ENCODE results near the gene RBM39. TPM values are rescaled to one million over a fixed set of nuclear protein-coding genes. Genes with fewer than 3 reads are reported as not detected.

RBM39 gene
- total and polyA plus RNA-seq, 2 of the 13 experiments (the other 11 are each of a cell fraction or from before 2014, with no cell fraction given), result 788 to 920 TPM

- TF ChIP-seq ZNF484 (CRISPR knock-in tag; IDR thresholded peaks at IDR 0.05; ENCODE audit: borderline replicate concordance, low read depth), result 0 out of 2 replicates have a peak, but pooled peaks have one; percentile 70
- no peak; the same call in 1 of the 2 replicates for TF ChIP-seq MAX (IDR thresholded peaks at IDR 0.05)
- no peak for TF ChIP-seq ZNF703 (CRISPR knock-in tag; IDR thresholded peaks at IDR 0.05; ENCODE audit: borderline replicate concordance)
- TF ChIP-seq ARNTL (CRISPR knock-in tag; IDR thresholded peaks at IDR 0.05), result no peak; the same call in 1 of the 2 replicates
- TF ChIP-seq LRRFIP1 (CRISPR knock-in tag; conservative IDR thresholded peaks at IDR 0.05), result no peak
- no peak for TF ChIP-seq FOXJ3 (CRISPR knock-in tag; IDR thresholded peaks at IDR 0.05; ENCODE audit: borderline replicate concordance)
- no peak for TF ChIP-seq EZH2 (conservative IDR thresholded peaks at IDR 0.05; ENCODE audit: low read depth, low read length)
- TF ChIP-seq RNF2 (conservative IDR thresholded peaks at IDR 0.05; ENCODE audit: low read depth), result no peak
- TF ChIP-seq AGO1 (IDR thresholded peaks at IDR 0.05; ENCODE audit: low read depth, low read length, poor library complexity, severe bottlenecking), result no peak
- TF ChIP-seq TERF1 (CRISPR knock-in tag; IDR thresholded peaks at IDR 0.05), result no peak
- peak; percentile 85; the same call in 1 of the 2 replicates for TF ChIP-seq ZNF296 (CRISPR knock-in tag; conservative IDR thresholded peaks at IDR 0.05)
- no peak for TF ChIP-seq ZFP82 (CRISPR knock-in tag; IDR thresholded peaks at IDR 0.05; ENCODE audit: borderline replicate concordance)
- no peak for TF ChIP-seq ZFP62 (CRISPR knock-in tag; IDR thresholded peaks at IDR 0.05)
- no peak for TF ChIP-seq ZNF597 (CRISPR knock-in tag; IDR thresholded peaks at IDR 0.05)
- TF ChIP-seq MIXL1 (CRISPR knock-in tag; IDR thresholded peaks at IDR 0.05), result no peak
- TF ChIP-seq HDAC2 (CRISPR knock-in tag; IDR thresholded peaks at IDR 0.05), result peak; percentile 19
- TF ChIP-seq ZSCAN12 (CRISPR knock-in tag; IDR thresholded peaks at IDR 0.05), result no peak
- no peak for TF ChIP-seq ZMAT3 (CRISPR knock-in tag; conservative IDR thresholded peaks at IDR 0.05)
- TF ChIP-seq ZBTB25 (CRISPR knock-in tag; IDR thresholded peaks at IDR 0.05), result no peak; the same call in 1 of the 2 replicates
- no peak for TF ChIP-seq RAD51 (IDR thresholded peaks at IDR 0.05; ENCODE audit: borderline replicate concordance)
- no peak for TF ChIP-seq KDM5A (IDR thresholded peaks at IDR 0.05; ENCODE audit: borderline replicate concordance, low read length)
- TF ChIP-seq, protein P1, sequence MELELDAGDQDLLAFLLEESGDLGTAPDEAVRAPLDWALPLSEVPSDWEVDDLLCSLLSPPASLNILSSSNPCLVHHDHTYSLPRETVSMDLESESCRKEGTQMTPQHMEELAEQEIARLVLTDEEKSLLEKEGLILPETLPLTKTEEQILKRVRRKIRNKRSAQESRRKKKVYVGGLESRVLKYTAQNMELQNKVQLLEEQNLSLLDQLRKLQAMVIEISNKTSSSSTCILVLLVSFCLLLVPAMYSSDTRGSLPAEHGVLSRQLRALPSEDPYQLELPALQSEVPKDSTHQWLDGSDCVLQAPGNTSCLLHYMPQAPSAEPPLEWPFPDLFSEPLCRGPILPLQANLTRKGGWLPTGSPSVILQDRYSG (CRISPR knock-in tag; IDR thresholded peaks at IDR 0.05), result no peak
- no peak for TF ChIP-seq ZNF747 (CRISPR knock-in tag; IDR thresholded peaks at IDR 0.05; ENCODE audit: borderline replicate concordance)
- no peak for TF ChIP-seq SIN3A (IDR thresholded peaks at IDR 0.05; ENCODE audit: borderline replicate concordance, low read depth, low read length)
Observed at GRCh38 chr20:35697696-35698297, 44.3 kb downstream of the RBM39 start (continued).
